Hepatocyte (in vitro differentiated cells): Measurements from ENCODE around the gene MIGA2. TPM values are rescaled to one million over a fixed set of nuclear protein-coding genes. Genes with fewer than 3 reads are reported as not detected.
A peak's percentile ranks its signal among the peaks of the same experiment; 100 is the strongest.

Experiments
- DNase-seq: peaks from one replicate; pipeline ENCODE4 v3.0.0-alpha.2; 2016; ENCODE audit warnings: low spot score
- H2AFZ ChIP-seq: fragments of 200-600 bp; sonication (generic); 2 replicates; pipeline ENCODE4 v1.6.0; 2016; ENCODE audit warnings: antibody characterized with exemption, mild to moderate bottlenecking
- H3K27ac ChIP-seq: fragments of 200-600 bp; sonication (generic); 2 replicates; pipeline ENCODE4 v1.5.1; 2016; ENCODE audit warnings: mild to moderate bottlenecking
- H3K27me3 ChIP-seq: fragments of 200-600 bp; sonication (generic); 2 replicates; pipeline ENCODE4 v1.6.1; 2016
- H3K36me3 ChIP-seq: fragments of 200-600 bp; sonication (generic); replicated peaks from 2 replicates; pipeline ENCODE4 v1.5.1; 2016; ENCODE audit warnings: low read depth; ENCODE audit not compliant: insufficient read depth
- H3K4me1 ChIP-seq: fragments of 200-600 bp; sonication (generic); 2 replicates; pipeline ENCODE4 v1.5.1; 2016; ENCODE audit warnings: mild to moderate bottlenecking, moderate library complexity; ENCODE audit not compliant: insufficient read depth
- H3K4me2 ChIP-seq: fragments of 200-600 bp; sonication (generic); 2 replicates; pipeline ENCODE4 v1.6.0; 2016
- H3K4me3 ChIP-seq: fragments of 200-600 bp; sonication (generic); 2 replicates; pipeline ENCODE4 v1.5.1; 2016; ENCODE audit warnings: mild to moderate bottlenecking
- H3K79me2 ChIP-seq: fragments of 200-600 bp; sonication (generic); 2 replicates; pipeline ENCODE4 v1.6.0; 2017; ENCODE audit warnings: mild to moderate bottlenecking
- H3K9me2 ChIP-seq: fragments of 200-600 bp; sonication (generic); replicated peaks from 2 replicates; pipeline ENCODE4 v1.6.0; 2017; ENCODE audit warnings: mild to moderate bottlenecking; ENCODE audit not compliant: insufficient read depth
- H3K9me3 ChIP-seq: fragments of 200-600 bp; sonication (generic); 2 replicates; pipeline ENCODE4 v1.5.1; 2016; ENCODE audit warnings: low read depth, mild to moderate bottlenecking
- H4K20me1 ChIP-seq: fragments of 200-600 bp; sonication (generic); 2 replicates; pipeline ENCODE4 v1.6.0; 2016; ENCODE audit warnings: mild to moderate bottlenecking; ENCODE audit not compliant: insufficient read depth, poor library complexity, severe bottlenecking
- EZH2 ChIP-seq: fragments of 200-600 bp; sonication (generic); IDR thresholded peaks from 2 replicates; pipeline ENCODE4 v1.6.1; 2016; ENCODE audit warnings: antibody characterized with exemption, mild to moderate bottlenecking, borderline replicate concordance
- EZH2phosphoT487 ChIP-seq: fragments of 200-600 bp; sonication (generic); IDR thresholded peaks from one replicate; pipeline ENCODE4 v1.6.1; 2018; ENCODE audit warnings: antibody characterized with exemption, mild to moderate bottlenecking, low read depth, moderate library complexity; ENCODE audit not compliant: unreplicated experiment, severe bottlenecking
- WGBS: methylation state at CpG from one replicate; pipeline ENCODE4 v1.1.6; 2016; ENCODE audit warnings: low lambda C conversion rate; ENCODE audit errors: missing lambda C conversion rate; 5-methylcytosine and 5-hydroxymethylcytosine counted together
- polyA plus RNA-seq: library from polyadenylated mRNA; unstranded; fragments of >200 nt; fragmentation: Nextera tagmentation; extraction: Ambion mirVana; gene quantifications from 2 replicates; pipeline ENCODE4 v1.2.1, GENCODE V29; 2016
- total RNA-seq: library from RNA; depleted of rRNA; stranded (reverse); fragments of >200 nt; gene quantifications from 2 replicates; pipeline ENCODE4 v1.2.3, GENCODE V29; 2014
- TF ChIP-seq, protein P1 (sequence below): fragments of 200-600 bp; sonication (generic); IDR thresholded peaks from 2 replicates; pipeline ENCODE4 v1.5.1; 2016; ENCODE audit warnings: antibody characterized with exemption, mild to moderate bottlenecking; ENCODE audit not compliant: poor library complexity

Gene MIGA2
- total and polyA plus RNA-seq, 2 experiments from 2014 or later: 23.4 to 29.5 TPM

DNA sequence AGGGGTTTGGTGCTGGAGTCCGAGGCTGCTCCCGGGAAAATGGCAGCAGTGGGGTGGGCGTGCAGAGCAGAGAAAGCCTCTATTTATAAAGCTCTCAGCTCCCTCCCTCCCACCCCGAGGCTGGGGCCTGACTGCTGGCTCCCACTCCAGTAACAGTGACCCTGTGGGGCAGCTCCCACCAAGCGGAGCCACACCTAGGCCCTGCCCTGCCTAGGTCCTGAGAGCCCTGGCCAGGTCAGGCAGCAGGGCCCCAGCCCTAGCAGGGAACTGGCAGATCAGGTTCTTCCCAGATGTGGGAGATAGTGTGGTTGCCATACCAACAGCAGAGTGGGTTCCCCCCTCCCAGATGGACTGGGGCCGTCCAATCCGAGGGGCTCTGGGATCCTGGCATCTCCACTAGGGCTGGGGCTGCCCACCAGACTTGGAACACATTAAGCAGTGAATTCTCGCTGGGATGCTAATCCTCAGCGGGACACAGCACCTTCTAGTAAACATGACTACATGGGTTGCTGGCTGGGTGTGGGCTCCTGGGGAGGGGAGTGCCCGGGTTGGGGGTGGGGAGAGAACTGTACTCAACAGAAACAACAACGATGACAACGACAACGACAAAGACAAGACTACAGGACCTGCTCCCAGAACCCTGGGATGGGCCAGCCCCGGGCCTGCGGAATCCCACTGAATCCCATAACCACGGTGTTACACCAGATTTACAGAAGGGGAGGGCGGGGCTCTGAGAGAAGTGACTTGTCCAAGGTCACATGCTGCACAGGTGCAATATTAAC, 9.8 kb upstream of the MIGA2 start:
- no peaks in the 10 kb centered on the region for H3K9me2 ChIP-seq
- peaks cover 55% of the 10 kb centered on the region for H3K79me2 ChIP-seq
- no peak overlapping the region for H3K4me3 ChIP-seq
- H4K20me1 ChIP-seq: peaks cover 4% of the 10 kb centered on the region
- H3K27me3 ChIP-seq: no peaks in the 10 kb centered on the region
- no peaks in the 10 kb centered on the region for H3K36me3 ChIP-seq
- no peak for TF ChIP-seq EZH2phosphoT487
- TF ChIP-seq, protein P1, sequence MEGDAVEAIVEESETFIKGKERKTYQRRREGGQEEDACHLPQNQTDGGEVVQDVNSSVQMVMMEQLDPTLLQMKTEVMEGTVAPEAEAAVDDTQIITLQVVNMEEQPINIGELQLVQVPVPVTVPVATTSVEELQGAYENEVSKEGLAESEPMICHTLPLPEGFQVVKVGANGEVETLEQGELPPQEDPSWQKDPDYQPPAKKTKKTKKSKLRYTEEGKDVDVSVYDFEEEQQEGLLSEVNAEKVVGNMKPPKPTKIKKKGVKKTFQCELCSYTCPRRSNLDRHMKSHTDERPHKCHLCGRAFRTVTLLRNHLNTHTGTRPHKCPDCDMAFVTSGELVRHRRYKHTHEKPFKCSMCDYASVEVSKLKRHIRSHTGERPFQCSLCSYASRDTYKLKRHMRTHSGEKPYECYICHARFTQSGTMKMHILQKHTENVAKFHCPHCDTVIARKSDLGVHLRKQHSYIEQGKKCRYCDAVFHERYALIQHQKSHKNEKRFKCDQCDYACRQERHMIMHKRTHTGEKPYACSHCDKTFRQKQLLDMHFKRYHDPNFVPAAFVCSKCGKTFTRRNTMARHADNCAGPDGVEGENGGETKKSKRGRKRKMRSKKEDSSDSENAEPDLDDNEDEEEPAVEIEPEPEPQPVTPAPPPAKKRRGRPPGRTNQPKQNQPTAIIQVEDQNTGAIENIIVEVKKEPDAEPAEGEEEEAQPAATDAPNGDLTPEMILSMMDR: no peak
- no peak for TF ChIP-seq EZH2
- H3K9me3 ChIP-seq: no peaks in the 10 kb centered on the region
- peak; percentile 85 for DNase-seq
- WGBS: 23% methylated on average over 15 of the region's 17 CpGs
- peaks cover 24% of the 10 kb centered on the region for H3K4me1 ChIP-seq
- H2AFZ ChIP-seq: no peak overlapping the region
- peak overlapping the region; percentile 98 for H3K4me2 ChIP-seq
- peak overlapping the region; percentile 94 for H3K27ac ChIP-seq

DNA sequence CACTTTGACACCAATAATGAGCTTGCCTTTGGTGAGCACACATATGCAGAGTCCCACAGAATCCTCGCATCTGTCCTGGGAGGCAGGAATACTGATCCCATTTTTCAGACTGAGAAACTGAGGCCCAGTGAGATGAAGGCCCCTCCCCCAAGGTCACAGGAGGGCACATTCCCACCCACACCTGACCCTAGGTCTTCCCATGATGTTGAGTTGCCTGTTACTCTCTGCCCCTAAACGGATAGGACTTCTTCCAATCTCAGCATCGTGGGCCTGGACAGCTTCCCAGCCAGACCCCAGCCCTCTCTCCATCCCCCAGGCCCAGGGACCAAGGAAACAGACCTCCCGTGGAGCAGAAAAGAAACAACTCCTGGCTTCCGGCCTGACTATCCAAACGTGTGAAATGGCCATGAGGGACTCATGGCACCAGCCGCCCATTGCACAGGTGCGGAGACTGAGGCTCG, 9.2 kb upstream of the MIGA2 start:
- 36% methylated on average over 9 of the region's 9 CpGs for WGBS
- peak overlapping the region; percentile 98 for H3K4me2 ChIP-seq

DNA sequence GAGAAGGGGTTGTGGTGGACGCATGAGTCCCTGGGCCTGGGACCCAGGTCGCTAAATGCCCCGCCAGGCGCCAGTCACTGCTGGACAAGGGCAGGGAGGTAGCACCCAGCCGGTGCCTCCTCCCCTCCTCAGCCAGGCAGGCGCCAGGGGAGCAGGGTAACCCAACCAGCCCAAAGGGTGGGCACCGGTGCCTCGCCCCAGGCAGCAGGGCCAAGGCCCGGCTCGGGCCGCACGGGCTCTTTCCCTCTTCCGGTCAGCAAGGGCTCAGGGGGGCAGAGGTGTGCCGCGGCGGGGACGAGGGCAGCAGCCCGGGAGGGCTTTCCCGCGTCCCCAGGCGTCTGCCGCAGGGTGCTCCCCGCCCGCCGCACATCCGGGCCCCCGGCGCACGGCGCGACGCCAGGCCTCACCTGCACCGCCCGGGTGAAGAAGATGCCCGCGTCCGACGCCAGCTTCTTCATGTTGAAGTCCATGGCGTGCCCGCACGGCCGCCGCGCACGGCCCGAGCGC, 8.7 kb upstream of the MIGA2 start:
- no peaks in the 10 kb centered on the region for H3K9me3 ChIP-seq
- no peaks in the 10 kb centered on the region for H3K36me3 ChIP-seq
- peaks cover 46% of the 10 kb centered on the region for H3K79me2 ChIP-seq
- WGBS: 4% methylated on average over 25 of the region's 47 CpGs
- H3K9me2 ChIP-seq: no peaks in the 10 kb centered on the region
- peak overlapping the region; percentile 98 for H3K4me2 ChIP-seq
- peak overlapping the region; percentile 83 for H2AFZ ChIP-seq
- H3K4me1 ChIP-seq: peaks cover 22% of the 10 kb centered on the region
- no peaks in the 10 kb centered on the region for H3K27me3 ChIP-seq
- H4K20me1 ChIP-seq: peaks cover 4% of the 10 kb centered on the region
- no peak for DNase-seq
- H3K27ac ChIP-seq: peak overlapping the region; percentile 94
- peak overlapping the region; percentile 77 for H3K4me3 ChIP-seq
- TF ChIP-seq, protein P1: no peak
- TF ChIP-seq EZH2: no peak
- TF ChIP-seq EZH2phosphoT487: no peak

More for the DNA sequence above, 9.2 kb upstream of the MIGA2 start:
- Histone ChIP-seq H3K9me2 (no peaks in the 10 kb centered on the region), H3K4me1 (peaks cover 24% of the 10 kb centered on the region), H3K79me2 (peaks cover 51% of the 10 kb centered on the region), H3K9me3 (no peaks in the 10 kb centered on the region), H3K4me3 (peak overlapping the region; percentile 77), H4K20me1 (peaks cover 4% of the 10 kb centered on the region), H3K27me3 (no peaks in the 10 kb centered on the region), H2AFZ (no peak overlapping the region), H3K27ac (peak overlapping the region; percentile 94), H3K36me3 (no peaks in the 10 kb centered on the region)
- DNase-seq: no peak
- TF ChIP-seq EZH2phosphoT487 (no peak), EZH2 (no peak)
- TF ChIP-seq, protein P1: no peak
